GM10266 (cell line): ENCODE measurements around the gene MAPK4.

Source experiments
- DNase-seq: peaks from one replicate; pipeline ENCODE4 v3.0.0; 2012; ENCODE audit errors: extremely low spot score
- TF ChIP-seq, protein P1 (sequence below): IDR thresholded peaks from 2 replicates; pipeline ENCODE4 v1.5.1; 2012; ENCODE audit warnings: mild to moderate bottlenecking, low read depth; ENCODE audit not compliant: control insufficient read depth, insufficient read depth; ENCODE audit errors: missing control alignments

The MAPK4 gene

DNA sequence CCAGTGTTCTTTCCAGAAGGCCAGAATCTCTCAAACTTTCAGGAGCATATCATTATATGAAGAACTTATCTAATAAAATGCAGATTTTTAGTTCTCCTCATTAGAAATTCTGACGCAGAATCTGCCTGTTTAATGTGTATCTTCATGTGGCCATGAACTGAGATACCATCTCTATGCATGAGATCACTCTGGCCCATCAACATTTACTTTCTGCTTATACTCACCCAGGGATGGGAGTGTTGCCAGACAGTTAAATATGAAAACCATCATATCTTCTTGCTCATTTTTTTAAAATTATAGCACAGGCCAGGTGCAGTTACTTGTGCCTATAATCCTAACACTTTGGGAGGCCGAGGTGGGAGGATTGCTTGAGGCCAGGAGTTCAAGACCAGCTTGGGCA lies 60.4 kb downstream of the MAPK4 start:
- TF ChIP-seq, protein P1, sequence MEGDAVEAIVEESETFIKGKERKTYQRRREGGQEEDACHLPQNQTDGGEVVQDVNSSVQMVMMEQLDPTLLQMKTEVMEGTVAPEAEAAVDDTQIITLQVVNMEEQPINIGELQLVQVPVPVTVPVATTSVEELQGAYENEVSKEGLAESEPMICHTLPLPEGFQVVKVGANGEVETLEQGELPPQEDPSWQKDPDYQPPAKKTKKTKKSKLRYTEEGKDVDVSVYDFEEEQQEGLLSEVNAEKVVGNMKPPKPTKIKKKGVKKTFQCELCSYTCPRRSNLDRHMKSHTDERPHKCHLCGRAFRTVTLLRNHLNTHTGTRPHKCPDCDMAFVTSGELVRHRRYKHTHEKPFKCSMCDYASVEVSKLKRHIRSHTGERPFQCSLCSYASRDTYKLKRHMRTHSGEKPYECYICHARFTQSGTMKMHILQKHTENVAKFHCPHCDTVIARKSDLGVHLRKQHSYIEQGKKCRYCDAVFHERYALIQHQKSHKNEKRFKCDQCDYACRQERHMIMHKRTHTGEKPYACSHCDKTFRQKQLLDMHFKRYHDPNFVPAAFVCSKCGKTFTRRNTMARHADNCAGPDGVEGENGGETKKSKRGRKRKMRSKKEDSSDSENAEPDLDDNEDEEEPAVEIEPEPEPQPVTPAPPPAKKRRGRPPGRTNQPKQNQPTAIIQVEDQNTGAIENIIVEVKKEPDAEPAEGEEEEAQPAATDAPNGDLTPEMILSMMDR, result no peak
- no peak for DNase-seq

DNA sequence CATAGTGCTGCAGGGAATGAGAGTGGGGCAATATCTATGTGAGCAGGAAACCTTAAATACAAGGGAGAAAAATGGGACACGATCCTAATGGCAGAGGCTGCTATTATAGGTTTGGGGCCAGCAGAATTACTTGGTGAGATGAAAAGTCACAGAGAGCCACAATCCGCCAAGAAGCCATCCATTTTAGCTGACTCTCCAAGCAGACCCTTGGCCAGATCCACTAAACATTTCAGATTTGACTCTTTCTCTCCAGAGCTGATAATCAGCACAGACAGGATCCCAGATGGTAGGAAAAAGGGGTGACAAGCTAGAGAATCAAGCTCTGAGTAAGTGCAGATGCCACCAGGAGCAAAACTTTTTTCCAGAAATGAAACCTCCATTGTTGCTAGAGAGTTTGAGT lies 61.5 kb downstream of the MAPK4 start:
- no peak for DNase-seq
- TF ChIP-seq, protein P1, result no peak

DNA sequence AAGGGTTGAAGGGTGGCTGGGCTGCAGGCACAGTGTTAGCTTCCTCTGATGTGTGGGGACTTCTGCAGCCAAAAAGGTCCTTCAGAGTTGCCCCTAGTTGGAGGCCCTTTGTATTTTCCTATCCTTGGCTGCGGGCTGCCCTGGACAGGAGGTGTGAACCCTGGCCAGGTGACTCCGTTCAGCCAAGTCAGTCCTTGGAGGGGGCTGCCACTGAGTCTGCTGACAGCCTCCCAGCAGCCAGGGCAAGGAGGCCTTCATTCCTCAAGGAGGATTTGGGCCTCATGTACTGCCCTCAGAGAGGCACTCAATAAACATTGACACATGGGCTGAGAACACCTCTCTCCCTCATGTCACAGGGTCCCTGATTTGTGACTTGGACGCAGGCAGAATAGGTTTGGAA lies 62.4 kb downstream of the MAPK4 start:
- DNase-seq, result no peak
- TF ChIP-seq, protein P1, result no peak

DNA sequence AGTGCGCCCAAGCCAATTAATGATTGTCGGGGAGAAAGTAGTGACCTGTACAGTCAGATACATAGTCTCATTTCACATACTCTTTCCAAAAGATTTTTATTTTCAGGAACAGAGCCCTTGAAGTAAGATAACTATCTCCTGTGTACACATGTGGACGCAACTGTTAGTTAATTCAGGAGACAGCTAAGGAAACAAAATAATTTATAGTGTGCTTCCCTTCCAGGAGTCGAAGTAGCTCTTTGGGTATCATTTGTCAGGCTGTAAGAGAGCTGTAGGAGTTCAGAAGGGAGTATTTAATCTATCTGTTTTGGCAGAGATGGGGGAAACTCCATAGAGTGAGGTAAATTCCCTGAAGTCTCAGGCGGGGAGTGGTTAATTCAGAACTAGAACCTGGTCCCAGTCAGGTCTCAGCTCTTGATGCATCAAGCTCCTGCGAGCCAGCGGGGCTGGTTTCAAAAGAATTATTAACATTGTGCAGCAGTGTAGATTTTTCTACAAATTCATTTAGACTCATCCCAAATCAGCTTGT lies 63.0 kb downstream of the MAPK4 start:
- TF ChIP-seq, protein P1, result no peak
- DNase-seq, result no peak

DNA sequence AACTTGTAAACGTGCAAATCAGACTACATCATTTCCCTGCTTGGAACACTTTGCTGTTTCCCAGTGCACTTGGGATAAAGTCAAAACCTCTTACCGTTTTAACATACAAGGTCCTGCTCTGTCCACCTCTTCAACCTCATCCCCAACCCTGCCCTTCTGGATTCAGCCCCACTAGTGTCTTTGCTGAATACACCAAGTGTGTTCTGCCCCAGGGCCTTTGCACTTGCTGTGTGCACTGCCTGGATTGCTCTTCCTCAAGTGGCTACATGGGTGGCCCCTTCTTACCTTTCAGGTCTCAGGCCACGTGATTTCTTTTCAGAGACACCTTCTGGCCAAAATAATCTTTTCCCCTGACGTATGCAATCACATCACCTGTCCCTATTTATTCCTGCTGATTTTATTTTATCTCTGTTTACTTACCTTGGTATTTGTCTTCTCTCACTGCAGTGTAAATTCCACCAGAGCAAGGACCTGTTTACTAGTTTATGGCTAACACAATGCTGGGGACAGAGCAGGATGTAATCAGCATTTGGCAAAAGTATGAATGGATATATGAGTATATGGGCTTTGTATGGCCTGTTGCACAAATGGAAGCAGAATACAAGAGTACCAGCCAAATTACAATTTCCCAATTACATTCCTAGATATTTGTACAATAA lies 63.9 kb downstream of the MAPK4 start:
- no peak for DNase-seq
- TF ChIP-seq, protein P1, result no peak

DNA sequence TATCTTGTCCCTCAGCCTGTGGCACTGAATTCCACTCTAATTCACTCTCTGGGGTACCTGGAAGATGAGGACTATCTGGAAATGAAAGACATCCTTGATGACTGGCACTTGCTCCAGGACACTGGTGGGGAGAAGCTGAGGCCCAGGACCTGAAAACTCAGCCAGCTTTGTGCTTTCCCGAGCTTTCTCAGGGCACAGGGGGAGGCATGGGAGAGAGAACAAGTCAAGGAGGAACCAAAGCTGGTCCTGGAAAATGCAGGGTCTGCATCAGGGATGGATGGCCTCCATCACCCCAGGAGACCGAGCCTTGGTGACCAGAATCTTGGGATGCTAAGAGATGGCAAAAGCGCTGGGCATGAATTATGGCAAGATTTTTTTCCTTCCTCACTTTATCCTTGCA lies 65.1 kb downstream of the MAPK4 start:
- DNase-seq, result no peak
- TF ChIP-seq, protein P1, result no peak

DNA sequence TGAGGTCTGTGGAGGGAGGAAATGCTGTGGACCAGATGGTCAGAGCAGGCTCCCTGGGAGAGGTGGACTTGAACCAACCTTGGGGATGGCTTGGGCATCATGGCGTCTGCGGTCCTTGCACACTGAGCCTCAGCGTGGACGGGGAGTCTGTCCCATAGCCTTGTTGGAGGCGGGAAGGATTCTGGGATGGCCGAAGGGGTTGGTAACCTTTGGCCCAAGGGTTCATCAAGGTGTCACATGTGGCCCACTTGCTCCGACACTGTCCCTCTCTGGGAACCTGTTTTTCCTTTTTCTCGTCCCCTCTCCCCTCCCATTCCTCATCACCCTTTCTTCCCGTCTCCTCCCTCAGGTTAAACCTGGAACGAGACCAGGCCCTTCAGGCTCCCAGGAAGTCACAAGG lies 66.4 kb downstream of the MAPK4 start:
- TF ChIP-seq, protein P1, result no peak
- no peak for DNase-seq
